CD4-positive, alpha-beta T cell (primary cell): Measurements from ENCODE around the gene CDH8. TPM values are rescaled to one million over a fixed set of nuclear protein-coding genes. Genes with fewer than 3 reads are reported as not detected.

Experiments
- ATAC-seq: fragments of 200-7000 bp; cut with Tn5 transposase; one replicate; pipeline ENCODE4 v1.10.0; 2022; ENCODE audit warnings: mild to moderate bottlenecking; ENCODE audit not compliant: poor library complexity
- CTCF ChIA-PET: fragments of 350-600 bp; sonication (Branson Sonifier 250); formaldehyde crosslinking; loops from one replicate; lab custom pipeline; 2021; ENCODE audit warnings: antibody characterized with exemption, inconsistent platforms; lab: Charles Lee
- POLR2A ChIA-PET: fragments of 350-600 bp; sonication (Branson Sonifier 250); formaldehyde crosslinking; loops from one replicate; lab custom pipeline; 2021; ENCODE audit warnings: antibody characterized with exemption, inconsistent platforms; lab: Charles Lee
- DNase-seq, 14 experiments: peaks; one replicate each; pipeline ENCODE4 v3.0.0-alpha.2; 2013 to 2020; ENCODE audit warnings: mixed read lengths in 2 of 14
- H3K27ac ChIP-seq, 2 donors: one replicate each; pipeline versions ENCODE4 v1.5.1 to v1.7.0; 2013; ENCODE audit warnings: low read length in 2 of 2, low read depth in 1 of 2, mild to moderate bottlenecking in 1 of 2
- H3K27me3 ChIP-seq, 2 experiments: 1 replicate in 1 of 2; 2 replicates in 1 of 2; pipeline versions ENCODE4 v1.6.1 to v1.7.0; 2013; ENCODE audit warnings: low read length in 2 of 2, control low read depth in 1 of 2, mild to moderate bottlenecking in 1 of 2, moderate library complexity in 1 of 2; ENCODE audit not compliant: insufficient read depth in 2 of 2, control insufficient read depth in 1 of 2
- H3K36me3 ChIP-seq: one replicate; pipeline ENCODE4 v1.6.1; 2013; ENCODE audit warnings: low read length, control low read depth; ENCODE audit not compliant: insufficient read depth
- H3K4me1 ChIP-seq: one replicate; pipeline ENCODE4 v1.6.1; 2013; ENCODE audit warnings: low read length, control low read depth; ENCODE audit not compliant: insufficient read depth
- H3K4me3 ChIP-seq: one replicate; pipeline ENCODE4 v1.5.1; 2013; ENCODE audit warnings: mild to moderate bottlenecking, low read length, moderate library complexity
- H3K9me3 ChIP-seq, 2 experiments: 1 replicate in 1 of 2; 2 replicates in 1 of 2; pipeline versions ENCODE4 v1.6.1 to v1.7.0; 2013; ENCODE audit warnings: low read length in 2 of 2, mild to moderate bottlenecking in 2 of 2, control low read depth in 1 of 2, moderate library complexity in 1 of 2; ENCODE audit not compliant: control insufficient read depth in 1 of 2, insufficient read depth in 1 of 2
- H3K27ac Mint-ChIP-seq: one replicate; pipeline ENCODE4 v1.8.0; 2020; ENCODE audit warnings: mixed read lengths
- H3K27me3 Mint-ChIP-seq: one replicate; pipeline ENCODE4 v1.8.0; 2021; ENCODE audit warnings: mixed read lengths
- H3K36me3 Mint-ChIP-seq: one replicate; pipeline ENCODE4 v1.8.0; 2021; ENCODE audit warnings: low read depth, mixed read lengths
- H3K4me1 Mint-ChIP-seq: one replicate; pipeline ENCODE4 v1.8.0; 2021; ENCODE audit warnings: low read depth, mixed read lengths
- H3K4me3 Mint-ChIP-seq: one replicate; pipeline ENCODE4 v1.8.0; 2020; ENCODE audit warnings: mild to moderate bottlenecking, mixed read lengths
- H3K9me3 Mint-ChIP-seq: one replicate; pipeline ENCODE4 v1.8.0; 2020; ENCODE audit warnings: mixed read lengths
- intact Hi-C, 2 experiments: fragments of 100-400 bp; cut with DNase I in 1 of 2; cut with micrococcal nuclease in 1 of 2; formaldehyde crosslinking; loops; one replicate each; pipeline versions ENCODE4 v1.15.1 to v1.9.0; 2023 to 2025; cut with DNase I, micrococcal nuclease
- total RNA-seq, 174 experiments: library from RNA in 2 of 174; stranded (reverse) in 2 of 174; gene quantifications; one replicate each; pipeline ENCODE4 v1.2.3 and lab custom pipeline; 2021 to 2026
- TF ChIP-seq, protein P1 (sequence below): fragments of 200-600 bp; IDR thresholded peaks from one replicate; pipeline ENCODE4 v1.8.0; 2022; ENCODE audit warnings: antibody characterized with exemption, mild to moderate bottlenecking

The CDH8 gene
- total RNA-seq, 2 experiments from 2014 or later = not detected

DNA sequence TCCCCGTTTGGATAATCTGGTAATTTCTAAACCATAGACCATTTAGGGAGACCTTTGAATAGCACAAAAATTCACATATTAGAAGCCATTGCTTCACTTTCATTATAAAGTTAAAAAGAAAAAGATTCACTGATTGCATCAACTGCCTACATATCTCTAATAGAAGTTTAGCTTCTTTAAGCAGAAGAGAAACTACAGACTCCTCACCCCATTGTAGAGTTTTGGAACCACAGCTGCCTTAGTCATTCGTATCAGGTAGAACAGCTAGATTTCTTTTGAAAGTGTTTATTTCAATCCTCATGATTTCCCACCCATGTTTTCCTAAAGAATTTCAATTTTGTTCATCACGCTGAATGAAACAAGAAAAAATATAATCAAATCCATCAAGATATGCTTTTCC is 144.8 kb downstream of the CDH8 start:
- H3K4me1 Mint-ChIP-seq = no peaks in the 10 kb centered on the region
- no peak overlapping the region for H3K4me3 ChIP-seq
- no peak overlapping the region for H3K27ac Mint-ChIP-seq
- TF ChIP-seq, protein P1, sequence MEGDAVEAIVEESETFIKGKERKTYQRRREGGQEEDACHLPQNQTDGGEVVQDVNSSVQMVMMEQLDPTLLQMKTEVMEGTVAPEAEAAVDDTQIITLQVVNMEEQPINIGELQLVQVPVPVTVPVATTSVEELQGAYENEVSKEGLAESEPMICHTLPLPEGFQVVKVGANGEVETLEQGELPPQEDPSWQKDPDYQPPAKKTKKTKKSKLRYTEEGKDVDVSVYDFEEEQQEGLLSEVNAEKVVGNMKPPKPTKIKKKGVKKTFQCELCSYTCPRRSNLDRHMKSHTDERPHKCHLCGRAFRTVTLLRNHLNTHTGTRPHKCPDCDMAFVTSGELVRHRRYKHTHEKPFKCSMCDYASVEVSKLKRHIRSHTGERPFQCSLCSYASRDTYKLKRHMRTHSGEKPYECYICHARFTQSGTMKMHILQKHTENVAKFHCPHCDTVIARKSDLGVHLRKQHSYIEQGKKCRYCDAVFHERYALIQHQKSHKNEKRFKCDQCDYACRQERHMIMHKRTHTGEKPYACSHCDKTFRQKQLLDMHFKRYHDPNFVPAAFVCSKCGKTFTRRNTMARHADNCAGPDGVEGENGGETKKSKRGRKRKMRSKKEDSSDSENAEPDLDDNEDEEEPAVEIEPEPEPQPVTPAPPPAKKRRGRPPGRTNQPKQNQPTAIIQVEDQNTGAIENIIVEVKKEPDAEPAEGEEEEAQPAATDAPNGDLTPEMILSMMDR = no peak
- H3K36me3 ChIP-seq = no peaks in the 10 kb centered on the region
- no peaks in the 10 kb centered on the region for H3K27me3 Mint-ChIP-seq
- H3K4me1 ChIP-seq = no peaks in the 10 kb centered on the region
- POLR2A ChIA-PET = no interaction called here
- no peak overlapping the region for H3K4me3 Mint-ChIP-seq
- H3K27me3 ChIP-seq = no peaks in the 10 kb centered on the region
- peaks cover 0 to 6% of the 10 kb centered on the region in 2 experiments for H3K9me3 ChIP-seq
- DNase-seq = no peak
- intact Hi-C loops = no loop called here
- peaks cover 22% of the 10 kb centered on the region for H3K9me3 Mint-ChIP-seq
- no peak overlapping the region for H3K27ac ChIP-seq
- CTCF ChIA-PET = no interaction called here
- no peak for ATAC-seq
- H3K36me3 Mint-ChIP-seq = no peaks in the 10 kb centered on the region

DNA sequence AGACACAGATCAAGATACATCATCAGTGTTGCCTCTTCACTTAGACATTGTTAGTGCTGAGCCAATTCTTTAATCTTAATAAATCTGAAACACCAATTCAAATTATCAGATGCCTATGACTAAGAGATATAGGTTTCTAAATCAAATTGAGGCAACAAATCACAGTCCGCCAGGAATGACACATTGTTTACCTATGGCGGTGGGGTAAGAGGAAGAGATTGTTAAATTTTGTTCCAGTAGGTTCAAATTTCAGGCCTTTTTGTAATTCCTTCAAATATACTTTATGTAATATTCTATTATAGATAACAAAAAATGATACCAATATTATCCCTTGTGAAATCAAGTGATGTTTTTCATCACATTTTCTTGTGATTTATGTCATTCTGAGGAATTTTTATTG is 145.9 kb downstream of the CDH8 start:
- Mint-ChIP-seq H3K4me3 (no peak overlapping the region), H3K27me3 (no peaks in the 10 kb centered on the region), H3K4me1 (no peaks in the 10 kb centered on the region), H3K27ac (no peak overlapping the region), H3K9me3 (peaks cover 21% of the 10 kb centered on the region), H3K36me3 (no peaks in the 10 kb centered on the region)
- intact Hi-C loops = no loop called here
- POLR2A ChIA-PET = no interaction called here
- CTCF ChIA-PET = no interaction called here
- Histone ChIP-seq H3K9me3 (peaks cover 0 to 12% of the 10 kb centered on the region in 2 experiments), H3K4me3 (no peak overlapping the region), H3K27me3 (no peaks in the 10 kb centered on the region), H3K27ac (no peak overlapping the region), H3K4me1 (no peaks in the 10 kb centered on the region), H3K36me3 (no peaks in the 10 kb centered on the region)
- no peak for DNase-seq
- ATAC-seq = no peak
- TF ChIP-seq, protein P1 = no peak

DNA sequence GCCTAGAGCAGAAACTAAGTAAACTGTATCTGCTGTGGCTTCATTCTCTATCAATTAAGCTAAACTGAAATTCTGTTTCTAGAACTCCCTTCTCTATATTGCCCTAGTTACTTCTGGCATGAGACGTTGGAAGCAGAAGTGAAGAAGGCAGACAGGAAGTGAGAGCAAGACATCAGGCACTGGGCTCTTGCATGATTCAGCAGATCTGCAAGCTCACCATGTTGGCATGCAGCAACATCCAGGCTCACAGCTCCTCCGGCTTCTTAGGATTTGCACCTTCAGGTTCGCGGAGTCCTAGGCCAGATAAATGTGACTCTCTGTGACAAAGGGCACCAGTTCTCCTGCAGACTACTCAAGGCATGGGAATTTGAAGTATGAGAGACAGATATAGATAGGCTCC is 148.3 kb downstream of the CDH8 start:
- Mint-ChIP-seq H3K4me1 (no peaks in the 10 kb centered on the region), H3K36me3 (no peaks in the 10 kb centered on the region), H3K4me3 (no peak overlapping the region), H3K27ac (no peak overlapping the region), H3K9me3 (peaks cover 16% of the 10 kb centered on the region), H3K27me3 (no peaks in the 10 kb centered on the region)
- CTCF ChIA-PET = no interaction called here
- POLR2A ChIA-PET = no interaction called here
- TF ChIP-seq, protein P1 = no peak
- Histone ChIP-seq H3K9me3 (peaks cover 7% of the 10 kb centered on the region in 2 experiments), H3K27ac (no peak overlapping the region), H3K27me3 (no peaks in the 10 kb centered on the region), H3K36me3 (no peaks in the 10 kb centered on the region), H3K4me3 (no peak overlapping the region), H3K4me1 (no peaks in the 10 kb centered on the region)
- peak in 2 of 14 experiments; percentile 15 to 26 for DNase-seq
- intact Hi-C loops = no loop called here
- ATAC-seq = no peak
